GM12878 (cell line): ENCODE results near the gene C19orf44.

Experiments
- CHD2 ChIP-seq: IDR thresholded peaks from 2 replicates; pipeline ENCODE4 v1.6.1; 2011; ENCODE audit warnings: low read depth, low read length, improper control_type of control experiment, borderline replicate concordance
- EED ChIP-seq: sonication (generic); IDR thresholded peaks from 2 replicates; pipeline ENCODE4 v1.6.1; 2016; ENCODE audit warnings: antibody characterized with exemption, low read depth
- GABPA ChIP-seq: IDR thresholded peaks from 2 replicates; pipeline ENCODE4 v1.6.1; 2014; ENCODE audit warnings: antibody characterized with exemption, low read depth, mild to moderate bottlenecking, inconsistent platforms
- IRF4 ChIP-seq: IDR thresholded peaks from 2 replicates; pipeline ENCODE4 v1.6.1; 2011; ENCODE audit warnings: low read depth, low read length
- NBN ChIP-seq: fragments of 450-650 bp; IDR thresholded peaks from 2 replicates; pipeline ENCODE4 v1.6.1; 2016
- SUZ12 ChIP-seq: fragments of 200-600 bp; sonication (generic); IDR thresholded peaks from one replicate; pipeline ENCODE4 v1.6.1; 2018; ENCODE audit warnings: antibody characterized with exemption, mild to moderate bottlenecking; ENCODE audit not compliant: unreplicated experiment
- TBL1XR1 ChIP-seq: IDR thresholded peaks from 2 replicates; pipeline ENCODE4 v1.6.1; 2012; ENCODE audit warnings: low read depth, low read length, improper control_type of control experiment
- TF ChIP-seq, protein P1 (sequence below): IDR thresholded peaks from 2 replicates; pipeline ENCODE4 v1.6.1; 2012; ENCODE audit warnings: mild to moderate bottlenecking, low read depth, low read length
- TF ChIP-seq, protein P2 (sequence below): fragments of 450-650 bp; IDR thresholded peaks from 2 replicates; pipeline ENCODE4 v1.6.1; 2017; ENCODE audit warnings: mild to moderate bottlenecking
- TF ChIP-seq, protein P3 (sequence below): IDR thresholded peaks from 2 replicates; pipeline ENCODE4 v1.6.1; 2012; ENCODE audit warnings: low read length, inconsistent platforms
- TF ChIP-seq, protein P4 (sequence below), 3 experiments: IDR thresholded peaks in 2 of 3; conservative IDR thresholded peaks in 1 of 3; 2 replicates each; pipeline ENCODE4 v1.5.1; 2011; ENCODE audit warnings: low read depth in 3 of 3, low read length in 3 of 3, mild to moderate bottlenecking in 3 of 3, control low read depth in 2 of 3, moderate library complexity in 2 of 3, inconsistent platforms in 1 of 3, mixed read lengths in 1 of 3; ENCODE audit not compliant: control insufficient read depth in 2 of 3, insufficient read depth in 1 of 3; ENCODE audit errors: extremely low read depth in 1 of 3

DNA sequence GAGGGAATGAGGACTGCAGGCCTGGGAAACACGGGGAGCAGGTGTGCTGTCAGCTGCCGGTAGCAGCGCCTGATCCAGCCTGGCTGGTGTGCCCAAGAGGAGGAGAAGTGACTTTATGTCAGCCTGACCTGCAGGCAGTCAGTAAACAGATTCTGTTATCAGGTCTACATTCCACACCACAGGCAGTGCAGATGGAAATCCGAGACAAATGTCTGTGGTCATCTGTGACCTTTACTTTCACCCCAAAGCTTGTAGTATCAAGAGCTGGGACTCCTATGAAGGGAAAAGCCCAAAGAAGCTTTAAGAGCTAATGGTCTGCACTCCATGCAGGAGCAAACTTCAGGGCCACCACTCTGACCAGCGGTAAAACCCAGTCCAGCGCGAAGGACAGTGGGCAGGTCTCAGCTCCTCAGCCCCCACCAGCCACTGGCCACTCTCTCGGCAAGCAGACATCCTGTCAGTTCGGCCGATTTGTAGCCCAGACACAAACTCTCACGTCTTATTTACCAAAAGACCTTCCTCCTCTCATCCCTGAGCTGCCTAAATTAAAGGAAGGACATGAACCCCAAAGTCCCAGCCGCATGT is 32.1 kb upstream of the C19orf44 start:
- TF ChIP-seq IRF4 (no peak), CHD2 (no peak), TBL1XR1 (no peak), GABPA (no peak), NBN (no peak), SUZ12 (no peak), EED (no peak)
- TF ChIP-seq, protein P1, sequence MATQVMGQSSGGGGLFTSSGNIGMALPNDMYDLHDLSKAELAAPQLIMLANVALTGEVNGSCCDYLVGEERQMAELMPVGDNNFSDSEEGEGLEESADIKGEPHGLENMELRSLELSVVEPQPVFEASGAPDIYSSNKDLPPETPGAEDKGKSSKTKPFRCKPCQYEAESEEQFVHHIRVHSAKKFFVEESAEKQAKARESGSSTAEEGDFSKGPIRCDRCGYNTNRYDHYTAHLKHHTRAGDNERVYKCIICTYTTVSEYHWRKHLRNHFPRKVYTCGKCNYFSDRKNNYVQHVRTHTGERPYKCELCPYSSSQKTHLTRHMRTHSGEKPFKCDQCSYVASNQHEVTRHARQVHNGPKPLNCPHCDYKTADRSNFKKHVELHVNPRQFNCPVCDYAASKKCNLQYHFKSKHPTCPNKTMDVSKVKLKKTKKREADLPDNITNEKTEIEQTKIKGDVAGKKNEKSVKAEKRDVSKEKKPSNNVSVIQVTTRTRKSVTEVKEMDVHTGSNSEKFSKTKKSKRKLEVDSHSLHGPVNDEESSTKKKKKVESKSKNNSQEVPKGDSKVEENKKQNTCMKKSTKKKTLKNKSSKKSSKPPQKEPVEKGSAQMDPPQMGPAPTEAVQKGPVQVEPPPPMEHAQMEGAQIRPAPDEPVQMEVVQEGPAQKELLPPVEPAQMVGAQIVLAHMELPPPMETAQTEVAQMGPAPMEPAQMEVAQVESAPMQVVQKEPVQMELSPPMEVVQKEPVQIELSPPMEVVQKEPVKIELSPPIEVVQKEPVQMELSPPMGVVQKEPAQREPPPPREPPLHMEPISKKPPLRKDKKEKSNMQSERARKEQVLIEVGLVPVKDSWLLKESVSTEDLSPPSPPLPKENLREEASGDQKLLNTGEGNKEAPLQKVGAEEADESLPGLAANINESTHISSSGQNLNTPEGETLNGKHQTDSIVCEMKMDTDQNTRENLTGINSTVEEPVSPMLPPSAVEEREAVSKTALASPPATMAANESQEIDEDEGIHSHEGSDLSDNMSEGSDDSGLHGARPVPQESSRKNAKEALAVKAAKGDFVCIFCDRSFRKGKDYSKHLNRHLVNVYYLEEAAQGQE: no peak
- TF ChIP-seq, protein P2, sequence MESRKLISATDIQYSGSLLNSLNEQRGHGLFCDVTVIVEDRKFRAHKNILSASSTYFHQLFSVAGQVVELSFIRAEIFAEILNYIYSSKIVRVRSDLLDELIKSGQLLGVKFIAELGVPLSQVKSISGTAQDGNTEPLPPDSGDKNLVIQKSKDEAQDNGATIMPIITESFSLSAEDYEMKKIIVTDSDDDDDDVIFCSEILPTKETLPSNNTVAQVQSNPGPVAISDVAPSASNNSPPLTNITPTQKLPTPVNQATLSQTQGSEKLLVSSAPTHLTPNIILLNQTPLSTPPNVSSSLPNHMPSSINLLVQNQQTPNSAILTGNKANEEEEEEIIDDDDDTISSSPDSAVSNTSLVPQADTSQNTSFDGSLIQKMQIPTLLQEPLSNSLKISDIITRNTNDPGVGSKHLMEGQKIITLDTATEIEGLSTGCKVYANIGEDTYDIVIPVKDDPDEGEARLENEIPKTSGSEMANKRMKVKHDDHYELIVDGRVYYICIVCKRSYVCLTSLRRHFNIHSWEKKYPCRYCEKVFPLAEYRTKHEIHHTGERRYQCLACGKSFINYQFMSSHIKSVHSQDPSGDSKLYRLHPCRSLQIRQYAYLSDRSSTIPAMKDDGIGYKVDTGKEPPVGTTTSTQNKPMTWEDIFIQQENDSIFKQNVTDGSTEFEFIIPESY: no peak
- TF ChIP-seq, protein P3, sequence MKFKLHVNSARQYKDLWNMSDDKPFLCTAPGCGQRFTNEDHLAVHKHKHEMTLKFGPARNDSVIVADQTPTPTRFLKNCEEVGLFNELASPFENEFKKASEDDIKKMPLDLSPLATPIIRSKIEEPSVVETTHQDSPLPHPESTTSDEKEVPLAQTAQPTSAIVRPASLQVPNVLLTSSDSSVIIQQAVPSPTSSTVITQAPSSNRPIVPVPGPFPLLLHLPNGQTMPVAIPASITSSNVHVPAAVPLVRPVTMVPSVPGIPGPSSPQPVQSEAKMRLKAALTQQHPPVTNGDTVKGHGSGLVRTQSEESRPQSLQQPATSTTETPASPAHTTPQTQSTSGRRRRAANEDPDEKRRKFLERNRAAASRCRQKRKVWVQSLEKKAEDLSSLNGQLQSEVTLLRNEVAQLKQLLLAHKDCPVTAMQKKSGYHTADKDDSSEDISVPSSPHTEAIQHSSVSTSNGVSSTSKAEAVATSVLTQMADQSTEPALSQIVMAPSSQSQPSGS: no peak
- TF ChIP-seq, protein P4, sequence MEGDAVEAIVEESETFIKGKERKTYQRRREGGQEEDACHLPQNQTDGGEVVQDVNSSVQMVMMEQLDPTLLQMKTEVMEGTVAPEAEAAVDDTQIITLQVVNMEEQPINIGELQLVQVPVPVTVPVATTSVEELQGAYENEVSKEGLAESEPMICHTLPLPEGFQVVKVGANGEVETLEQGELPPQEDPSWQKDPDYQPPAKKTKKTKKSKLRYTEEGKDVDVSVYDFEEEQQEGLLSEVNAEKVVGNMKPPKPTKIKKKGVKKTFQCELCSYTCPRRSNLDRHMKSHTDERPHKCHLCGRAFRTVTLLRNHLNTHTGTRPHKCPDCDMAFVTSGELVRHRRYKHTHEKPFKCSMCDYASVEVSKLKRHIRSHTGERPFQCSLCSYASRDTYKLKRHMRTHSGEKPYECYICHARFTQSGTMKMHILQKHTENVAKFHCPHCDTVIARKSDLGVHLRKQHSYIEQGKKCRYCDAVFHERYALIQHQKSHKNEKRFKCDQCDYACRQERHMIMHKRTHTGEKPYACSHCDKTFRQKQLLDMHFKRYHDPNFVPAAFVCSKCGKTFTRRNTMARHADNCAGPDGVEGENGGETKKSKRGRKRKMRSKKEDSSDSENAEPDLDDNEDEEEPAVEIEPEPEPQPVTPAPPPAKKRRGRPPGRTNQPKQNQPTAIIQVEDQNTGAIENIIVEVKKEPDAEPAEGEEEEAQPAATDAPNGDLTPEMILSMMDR (IDR thresholded peaks at IDR 0.05 in 2 of 3, conservative IDR thresholded peaks at IDR 0.05 in 1 of 3; ENCODE audit: control insufficient read depth in 2 of 3, extremely low read depth in 1 of 3, insufficient read depth in 1 of 3, low read depth in 3 of 3, low read length in 3 of 3): no peak
